PC-3 (cell line): ENCODE measurements around the gene ZMYM4.

Experiments
- EZH2 ChIP-seq: fragments of 300-600 bp; sonication (generic); IDR thresholded peaks from one replicate; pipeline ENCODE4 v1.6.1; 2017; ENCODE audit warnings: antibody characterized with exemption, mild to moderate bottlenecking, low read length; ENCODE audit not compliant: unreplicated experiment
- TF ChIP-seq, protein P1 (sequence below): fragments of 300-600 bp; sonication (generic); conservative IDR thresholded peaks from 2 replicates; pipeline ENCODE4 v1.5.1; 2017; ENCODE audit warnings: antibody characterized with exemption, low read depth, mild to moderate bottlenecking, low read length

DNA sequence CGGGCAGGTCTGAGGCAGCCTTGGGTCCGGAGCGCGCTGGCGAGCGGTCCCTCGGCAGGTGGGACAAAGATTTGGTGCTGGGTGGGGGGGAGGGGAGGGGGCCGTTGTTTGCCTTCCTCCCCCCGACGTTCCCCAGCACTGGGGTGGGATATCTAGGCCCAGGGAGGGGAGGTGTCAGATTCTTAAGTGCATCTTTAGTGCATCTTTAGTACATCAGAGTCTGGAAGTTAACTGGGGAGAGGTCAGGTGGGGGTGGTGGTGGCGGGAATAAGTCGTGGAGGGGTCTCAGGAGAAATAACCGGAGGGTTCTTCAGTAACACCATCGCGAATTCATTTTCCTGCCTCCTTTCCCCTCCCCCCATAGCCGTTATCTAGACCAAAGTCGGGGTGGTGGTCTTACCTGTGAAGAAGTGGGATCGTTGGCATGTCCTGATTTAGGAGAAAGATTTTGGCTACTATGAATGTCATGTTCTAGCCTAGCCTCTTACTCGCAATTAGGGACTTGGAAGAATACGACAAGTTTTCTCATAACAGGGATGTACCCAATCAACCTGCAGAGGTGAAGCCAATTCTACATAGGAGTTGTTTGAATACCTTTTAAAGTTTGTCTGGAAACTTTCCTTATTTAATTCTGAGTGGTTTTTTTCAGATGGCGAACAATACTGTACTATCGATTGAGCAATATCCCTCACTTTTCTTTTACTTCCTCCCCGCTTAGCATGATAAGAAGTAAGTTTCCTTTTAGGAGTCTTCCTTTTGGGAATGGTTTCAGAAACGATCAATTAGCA lies 886 bp downstream of the ZMYM4 start:
- TF ChIP-seq, protein P1, sequence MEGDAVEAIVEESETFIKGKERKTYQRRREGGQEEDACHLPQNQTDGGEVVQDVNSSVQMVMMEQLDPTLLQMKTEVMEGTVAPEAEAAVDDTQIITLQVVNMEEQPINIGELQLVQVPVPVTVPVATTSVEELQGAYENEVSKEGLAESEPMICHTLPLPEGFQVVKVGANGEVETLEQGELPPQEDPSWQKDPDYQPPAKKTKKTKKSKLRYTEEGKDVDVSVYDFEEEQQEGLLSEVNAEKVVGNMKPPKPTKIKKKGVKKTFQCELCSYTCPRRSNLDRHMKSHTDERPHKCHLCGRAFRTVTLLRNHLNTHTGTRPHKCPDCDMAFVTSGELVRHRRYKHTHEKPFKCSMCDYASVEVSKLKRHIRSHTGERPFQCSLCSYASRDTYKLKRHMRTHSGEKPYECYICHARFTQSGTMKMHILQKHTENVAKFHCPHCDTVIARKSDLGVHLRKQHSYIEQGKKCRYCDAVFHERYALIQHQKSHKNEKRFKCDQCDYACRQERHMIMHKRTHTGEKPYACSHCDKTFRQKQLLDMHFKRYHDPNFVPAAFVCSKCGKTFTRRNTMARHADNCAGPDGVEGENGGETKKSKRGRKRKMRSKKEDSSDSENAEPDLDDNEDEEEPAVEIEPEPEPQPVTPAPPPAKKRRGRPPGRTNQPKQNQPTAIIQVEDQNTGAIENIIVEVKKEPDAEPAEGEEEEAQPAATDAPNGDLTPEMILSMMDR = no peak
- no peak for TF ChIP-seq EZH2
